HL-60 (cell line): Measurements from ENCODE around the gene KIF26B.

Experiments used
- DNase-seq, 2 experiments: peaks; one replicate each; pipeline ENCODE4 v3.0.0-alpha.2; 2010 to 2020; ENCODE audit warnings: low read depth in 1 of 2, low spot score in 1 of 2
- H3K27ac ChIP-seq: fragments of 250-450 bp; sonication (Bioruptor Pico); replicated peaks from 2 replicates; pipeline ENCODE4 v1.5.1; 2020; ENCODE audit warnings: mild to moderate bottlenecking, moderate library complexity
- H3K27me3 ChIP-seq: fragments of 250-450 bp; sonication (Bioruptor Pico); 2 replicates; pipeline ENCODE4 v1.5.1; 2021; ENCODE audit warnings: mild to moderate bottlenecking, moderate library complexity; ENCODE audit not compliant: insufficient read depth, poor library complexity, severe bottlenecking
- H3K4me3 ChIP-seq: replicated peaks from 2 replicates; pipeline ENCODE4 v1.5.1; 2011; ENCODE audit warnings: mild to moderate bottlenecking, control low read depth, low read length; ENCODE audit not compliant: insufficient read depth
- CTCF ChIP-seq: IDR thresholded peaks from one replicate; pipeline ENCODE4 v1.5.1; 2011; ENCODE audit warnings: low read length, control low read depth, inconsistent platforms; ENCODE audit not compliant: insufficient read depth
- GABPA ChIP-seq: IDR thresholded peaks from 2 replicates; pipeline ENCODE4 v1.6.1; 2012; ENCODE audit warnings: low read depth
- POLR2AphosphoS5 ChIP-seq: IDR thresholded peaks from 2 replicates; pipeline ENCODE4 v1.6.1; 2012; ENCODE audit warnings: low read depth
- REST ChIP-seq: IDR thresholded peaks from 2 replicates; pipeline ENCODE4 v1.6.1; 2012; ENCODE audit warnings: low read depth; ENCODE audit not compliant: insufficient replicate concordance
- SPI1 ChIP-seq: IDR thresholded peaks from 2 replicates; pipeline ENCODE4 v1.6.1; 2012; ENCODE audit warnings: low read depth, mild to moderate bottlenecking, borderline replicate concordance

Gene KIF26B

GRCh38 chr1:245220381-245220985 is 65.7 kb downstream of the KIF26B start:
- no peak for DNase-seq
- no peak overlapping the region for H3K4me3 ChIP-seq
- no peaks in the 10 kb centered on the region for H3K27me3 ChIP-seq
- TF ChIP-seq GABPA = no peak
- no peak for TF ChIP-seq REST
- TF ChIP-seq SPI1 = no peak
- no peak for TF ChIP-seq CTCF
- no peak for TF ChIP-seq POLR2AphosphoS5
- H3K27ac ChIP-seq = no peak overlapping the region

- Histone ChIP-seq H3K4me3 (no peak overlapping the region), H3K27me3 (no peaks in the 10 kb centered on the region), H3K27ac (no peak overlapping the region)
- no peak for DNase-seq
- no peak for TF ChIP-seq POLR2AphosphoS5
- TF ChIP-seq REST = no peak
- no peak for TF ChIP-seq CTCF
- no peak for TF ChIP-seq SPI1
- TF ChIP-seq GABPA = no peak
Measured at GRCh38 chr1:245221805-245222204, 67.0 kb downstream of the KIF26B start.

- Histone ChIP-seq H3K4me3 (no peak overlapping the region), H3K27me3 (no peaks in the 10 kb centered on the region), H3K27ac (no peak overlapping the region)
- TF ChIP-seq CTCF (no peak), GABPA (no peak), REST (no peak), POLR2AphosphoS5 (no peak)
- DNase-seq = no peak
Measured at GRCh38 chr1:245222931-245223595, 68.3 kb downstream of the KIF26B start.
